MM.1S (cell line): ENCODE results near the gene KLHL14.

ENCODE experiments used
- EZH2 ChIP-seq: fragments of 300-600 bp; sonication (generic); optimal IDR thresholded peaks from 2 replicates; pipeline ENCODE3; 2017; ENCODE audit warnings: low read depth, mild to moderate bottlenecking, antibody characterized with exemption, low read length, mixed read lengths
- TF ChIP-seq, protein P1 (sequence below): fragments of 300-600 bp; sonication (generic); IDR thresholded peaks from 2 replicates; pipeline ENCODE4 v1.5.1; 2016; ENCODE audit warnings: antibody characterized with exemption, low read length, mixed read lengths

DNA sequence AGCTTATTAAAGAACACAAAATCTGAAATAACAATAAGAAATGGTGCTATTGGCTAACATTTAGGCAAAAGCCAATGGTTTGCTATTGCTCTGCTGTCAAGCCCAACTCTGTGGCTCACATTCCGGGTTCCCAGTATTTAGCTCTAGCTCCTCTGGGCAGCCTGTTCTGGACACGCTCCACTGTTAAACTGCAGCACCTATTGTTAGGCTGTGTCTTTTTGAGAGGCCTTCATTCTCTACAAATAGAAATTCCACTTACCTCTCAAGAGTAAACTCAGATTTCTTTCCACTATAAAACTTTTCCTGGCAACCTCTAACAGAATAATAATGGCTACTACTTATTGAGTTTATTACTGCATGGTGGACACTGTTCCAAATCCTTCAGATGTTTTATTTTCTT is 3.7 kb upstream of the KLHL14 start:
- no peak for TF ChIP-seq EZH2
- TF ChIP-seq, protein P1, sequence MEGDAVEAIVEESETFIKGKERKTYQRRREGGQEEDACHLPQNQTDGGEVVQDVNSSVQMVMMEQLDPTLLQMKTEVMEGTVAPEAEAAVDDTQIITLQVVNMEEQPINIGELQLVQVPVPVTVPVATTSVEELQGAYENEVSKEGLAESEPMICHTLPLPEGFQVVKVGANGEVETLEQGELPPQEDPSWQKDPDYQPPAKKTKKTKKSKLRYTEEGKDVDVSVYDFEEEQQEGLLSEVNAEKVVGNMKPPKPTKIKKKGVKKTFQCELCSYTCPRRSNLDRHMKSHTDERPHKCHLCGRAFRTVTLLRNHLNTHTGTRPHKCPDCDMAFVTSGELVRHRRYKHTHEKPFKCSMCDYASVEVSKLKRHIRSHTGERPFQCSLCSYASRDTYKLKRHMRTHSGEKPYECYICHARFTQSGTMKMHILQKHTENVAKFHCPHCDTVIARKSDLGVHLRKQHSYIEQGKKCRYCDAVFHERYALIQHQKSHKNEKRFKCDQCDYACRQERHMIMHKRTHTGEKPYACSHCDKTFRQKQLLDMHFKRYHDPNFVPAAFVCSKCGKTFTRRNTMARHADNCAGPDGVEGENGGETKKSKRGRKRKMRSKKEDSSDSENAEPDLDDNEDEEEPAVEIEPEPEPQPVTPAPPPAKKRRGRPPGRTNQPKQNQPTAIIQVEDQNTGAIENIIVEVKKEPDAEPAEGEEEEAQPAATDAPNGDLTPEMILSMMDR, result no peak
